GM23338 (cell line): ENCODE measurements around the gene JOSD2. TPM values are rescaled to one million over a fixed set of nuclear protein-coding genes. Genes with fewer than 3 reads are reported as not detected.

Experiments used
- ATAC-seq: fragments of 200-7000 bp; cut with Tn5 transposase; 3 replicates; pipeline ENCODE4 v1.9.1; 2020
- DNase-seq: peaks from one replicate; pipeline ENCODE4 v3.0.0-alpha.2; 2015; ENCODE audit warnings: low spot score
- H2AFZ ChIP-seq: fragments of 200-600 bp; sonication (generic); 2 replicates; pipeline ENCODE4 v1.8.0; 2016; ENCODE audit warnings: antibody characterized with exemption, mild to moderate bottlenecking, moderate library complexity
- H3F3A ChIP-seq: fragments of 200-600 bp; sonication (generic); replicated peaks from 2 replicates; pipeline ENCODE4 v1.8.0; 2017; ENCODE audit warnings: antibody characterized with exemption, mixed run types, low read depth
- H3K27ac ChIP-seq: fragments of 200-600 bp; sonication (generic); 2 replicates; pipeline ENCODE4 v1.6.1; 2016; ENCODE audit warnings: low read depth
- H3K27me3 ChIP-seq: fragments of 200-600 bp; sonication (generic); 2 replicates; pipeline ENCODE4 v1.8.0; 2016; ENCODE audit warnings: mild to moderate bottlenecking, mixed run types, moderate library complexity; ENCODE audit not compliant: insufficient read depth
- H3K36me3 ChIP-seq: fragments of 200-600 bp; sonication (generic); 2 replicates; pipeline ENCODE4 v1.8.0; 2016; ENCODE audit warnings: mild to moderate bottlenecking; ENCODE audit not compliant: insufficient read depth
- H3K4me1 ChIP-seq: fragments of 200-600 bp; sonication (generic); 2 replicates; pipeline ENCODE4 v1.8.0; 2016; ENCODE audit warnings: mild to moderate bottlenecking, moderate library complexity; ENCODE audit not compliant: insufficient read depth
- H3K4me2 ChIP-seq: fragments of 200-600 bp; sonication (generic); 2 replicates; pipeline ENCODE4 v1.7.1; 2017; ENCODE audit warnings: mixed run types
- H3K4me3 ChIP-seq: fragments of 200-600 bp; sonication (generic); 2 replicates; pipeline ENCODE4 v1.6.1; 2016; ENCODE audit warnings: mixed run types
- H3K79me2 ChIP-seq: fragments of 200-600 bp; sonication (generic); replicated peaks from 2 replicates; pipeline ENCODE4 v1.8.0; 2017; ENCODE audit warnings: mild to moderate bottlenecking; ENCODE audit not compliant: insufficient read depth
- H3K9me2 ChIP-seq: fragments of 200-600 bp; sonication (generic); 2 replicates; pipeline ENCODE4 v1.8.0; 2017; ENCODE audit not compliant: insufficient read depth
- H4K20me1 ChIP-seq: fragments of 200-600 bp; sonication (generic); replicated peaks from 2 replicates; pipeline ENCODE4 v1.8.0; 2017; ENCODE audit warnings: mild to moderate bottlenecking; ENCODE audit not compliant: insufficient read depth
- H3K27ac Mint-ChIP-seq: 2 replicates; pipeline ENCODE4 v1.8.0; 2020; ENCODE audit warnings: inconsistent platforms, mild to moderate bottlenecking, moderate library complexity, mixed read lengths
- H3K27me3 Mint-ChIP-seq: 3 replicates; pipeline ENCODE4 v1.8.0; 2022; ENCODE audit warnings: low read depth, mild to moderate bottlenecking, moderate library complexity, mixed read lengths, inconsistent platforms; ENCODE audit not compliant: insufficient read depth, poor library complexity
- H3K36me3 Mint-ChIP-seq: 3 replicates; pipeline ENCODE4 v1.8.0; 2021; ENCODE audit warnings: low read depth, mild to moderate bottlenecking, inconsistent platforms, moderate library complexity, mixed read lengths
- H3K4me1 Mint-ChIP-seq: 3 replicates; pipeline ENCODE4 v1.8.0; 2020; ENCODE audit warnings: mild to moderate bottlenecking, inconsistent platforms, mixed read lengths
- H3K4me3 Mint-ChIP-seq: 3 replicates; pipeline ENCODE4 v1.8.0; 2021; ENCODE audit warnings: moderate library complexity, mild to moderate bottlenecking, inconsistent platforms, mixed read lengths
- H3K9me3 Mint-ChIP-seq: 3 replicates; pipeline ENCODE4 v1.8.0; 2020; ENCODE audit warnings: moderate library complexity, mild to moderate bottlenecking, inconsistent platforms, mixed read lengths
- CREB1 ChIP-seq: fragments of 250-450 bp; sonication (Bioruptor Pico); IDR thresholded peaks from 2 replicates; pipeline ENCODE4 v1.5.0; 2020; ENCODE audit warnings: low read depth, mild to moderate bottlenecking, moderate library complexity
- EZH2 ChIP-seq: fragments of 200-600 bp; sonication (generic); IDR thresholded peaks from one replicate; pipeline ENCODE4 v1.8.0; 2017; ENCODE audit warnings: antibody characterized with exemption, mild to moderate bottlenecking, low read depth; ENCODE audit not compliant: unreplicated experiment
- EZH2phosphoT487 ChIP-seq: fragments of 200-600 bp; sonication (generic); IDR thresholded peaks from one replicate; pipeline ENCODE4 v1.8.1; 2018; ENCODE audit warnings: antibody characterized with exemption; ENCODE audit not compliant: unreplicated experiment
- JUNB ChIP-seq: IDR thresholded peaks from one replicate; pipeline ENCODE4 v1.6.1; 2016; ENCODE audit warnings: antibody characterized with exemption; ENCODE audit not compliant: unreplicated experiment
- NANOG ChIP-seq: IDR thresholded peaks from 2 replicates; pipeline ENCODE4 v1.6.1; 2016; ENCODE audit warnings: antibody characterized with exemption, borderline replicate concordance
- POLR2AphosphoS5 ChIP-seq: IDR thresholded peaks from 2 replicates; pipeline ENCODE4 v1.6.1; 2016; ENCODE audit warnings: antibody characterized with exemption, low read depth
- STAT1 ChIP-seq: IDR thresholded peaks from one replicate; pipeline ENCODE4 v1.6.1; 2016; ENCODE audit warnings: antibody characterized with exemption; ENCODE audit not compliant: unreplicated experiment
- ZNF114 ChIP-seq: fragments of 250-450 bp; sonication (Bioruptor Pico); IDR thresholded peaks from 2 replicates; pipeline ENCODE4 v1.5.0; 2020; ENCODE audit warnings: mild to moderate bottlenecking, moderate library complexity
- ZNF331 ChIP-seq: fragments of 250-450 bp; sonication (Bioruptor Pico); IDR thresholded peaks from 2 replicates; pipeline ENCODE4 v1.5.0; 2020; ENCODE audit warnings: low read depth, mild to moderate bottlenecking, moderate library complexity
- ZNF462 ChIP-seq: fragments of 250-450 bp; sonication (Bioruptor Pico); IDR thresholded peaks from 2 replicates; pipeline ENCODE4 v1.5.0; 2020; ENCODE audit warnings: mild to moderate bottlenecking, moderate library complexity
- polyA plus RNA-seq: library from polyadenylated mRNA; unstranded; fragments of >200 nt; fragmentation: Nextera tagmentation; extraction: Ambion mirVana; gene quantifications from 2 replicates; pipeline ENCODE4 v1.2.1, GENCODE V29; 2016
- total RNA-seq: library from RNA; depleted of rRNA; stranded (reverse); fragments of >200 nt; shearing (Covaris generic); gene quantifications from 2 replicates; pipeline ENCODE4 v1.2.3, GENCODE V29; 2014
- TF ChIP-seq, protein P1 (sequence below): IDR thresholded peaks from one replicate; pipeline ENCODE4 v1.6.1; 2018; ENCODE audit warnings: antibody characterized with exemption; ENCODE audit not compliant: unreplicated experiment
- TF ChIP-seq, protein P2 (sequence below): IDR thresholded peaks from 2 replicates; pipeline ENCODE4 v1.6.1; 2016; ENCODE audit warnings: antibody characterized with exemption
- TF ChIP-seq, protein P3 (sequence below), 2 experiments: fragments of 200-600 bp in 1 of 2; sonication (generic) in 1 of 2; conservative IDR thresholded peaks; 2 replicates each; pipeline versions ENCODE4 v1.5.1 to v1.6.1; 2016 to 2017; ENCODE audit warnings: antibody characterized with exemption in 2 of 2, low read depth in 2 of 2, mild to moderate bottlenecking in 2 of 2, moderate library complexity in 1 of 2

The JOSD2 gene
- total and polyA plus RNA-seq, 2 experiments from 2014 or later: 3.3 to 5.8 TPM

DNA sequence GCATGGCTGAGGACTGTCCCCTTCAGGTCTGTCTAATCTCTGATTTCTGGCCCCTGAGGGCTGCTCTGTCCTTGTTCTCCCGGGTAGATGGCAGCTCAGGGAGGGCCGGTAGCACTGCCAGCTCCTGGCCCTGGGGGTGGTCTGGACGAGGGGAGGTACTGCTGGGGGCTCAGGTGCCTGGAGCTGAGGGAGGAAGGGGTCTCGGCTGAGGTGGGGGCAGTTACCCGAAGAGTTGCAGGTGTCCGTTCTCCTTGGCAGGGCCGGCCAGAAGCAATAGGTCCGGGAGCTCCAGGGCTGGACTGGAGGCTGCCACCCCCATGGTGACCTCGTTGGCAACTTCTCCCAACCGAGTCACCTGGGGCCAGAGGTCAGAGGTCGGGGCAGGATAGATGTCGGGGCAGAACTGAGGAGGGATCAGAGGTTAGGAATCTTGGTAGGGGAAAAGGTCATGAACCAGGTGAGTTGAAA lies 35.9 kb downstream of the JOSD2 start:
- no peak overlapping the region for H3K27ac Mint-ChIP-seq
- H4K20me1 ChIP-seq: no peaks in the 10 kb centered on the region; the same call in 1 of the 2 replicates
- H3K4me2 ChIP-seq: no peak overlapping the region
- H3K79me2 ChIP-seq: peaks cover 25% of the 10 kb centered on the region
- no peak overlapping the region for H3K27ac ChIP-seq
- DNase-seq: no peak
- peaks cover 12% of the 10 kb centered on the region for H3K27me3 Mint-ChIP-seq
- H3K4me3 ChIP-seq: no peak overlapping the region
- no peaks in the 10 kb centered on the region for H3K27me3 ChIP-seq
- TF ChIP-seq STAT1: no peak
- TF ChIP-seq, protein P1, sequence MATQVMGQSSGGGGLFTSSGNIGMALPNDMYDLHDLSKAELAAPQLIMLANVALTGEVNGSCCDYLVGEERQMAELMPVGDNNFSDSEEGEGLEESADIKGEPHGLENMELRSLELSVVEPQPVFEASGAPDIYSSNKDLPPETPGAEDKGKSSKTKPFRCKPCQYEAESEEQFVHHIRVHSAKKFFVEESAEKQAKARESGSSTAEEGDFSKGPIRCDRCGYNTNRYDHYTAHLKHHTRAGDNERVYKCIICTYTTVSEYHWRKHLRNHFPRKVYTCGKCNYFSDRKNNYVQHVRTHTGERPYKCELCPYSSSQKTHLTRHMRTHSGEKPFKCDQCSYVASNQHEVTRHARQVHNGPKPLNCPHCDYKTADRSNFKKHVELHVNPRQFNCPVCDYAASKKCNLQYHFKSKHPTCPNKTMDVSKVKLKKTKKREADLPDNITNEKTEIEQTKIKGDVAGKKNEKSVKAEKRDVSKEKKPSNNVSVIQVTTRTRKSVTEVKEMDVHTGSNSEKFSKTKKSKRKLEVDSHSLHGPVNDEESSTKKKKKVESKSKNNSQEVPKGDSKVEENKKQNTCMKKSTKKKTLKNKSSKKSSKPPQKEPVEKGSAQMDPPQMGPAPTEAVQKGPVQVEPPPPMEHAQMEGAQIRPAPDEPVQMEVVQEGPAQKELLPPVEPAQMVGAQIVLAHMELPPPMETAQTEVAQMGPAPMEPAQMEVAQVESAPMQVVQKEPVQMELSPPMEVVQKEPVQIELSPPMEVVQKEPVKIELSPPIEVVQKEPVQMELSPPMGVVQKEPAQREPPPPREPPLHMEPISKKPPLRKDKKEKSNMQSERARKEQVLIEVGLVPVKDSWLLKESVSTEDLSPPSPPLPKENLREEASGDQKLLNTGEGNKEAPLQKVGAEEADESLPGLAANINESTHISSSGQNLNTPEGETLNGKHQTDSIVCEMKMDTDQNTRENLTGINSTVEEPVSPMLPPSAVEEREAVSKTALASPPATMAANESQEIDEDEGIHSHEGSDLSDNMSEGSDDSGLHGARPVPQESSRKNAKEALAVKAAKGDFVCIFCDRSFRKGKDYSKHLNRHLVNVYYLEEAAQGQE: no peak
- TF ChIP-seq EZH2phosphoT487: no peak
- TF ChIP-seq ZNF462: no peak
- TF ChIP-seq EZH2: no peak
- no peak for TF ChIP-seq POLR2AphosphoS5
- TF ChIP-seq CREB1 (CRISPR knock-in tag): no peak
- no peak for TF ChIP-seq JUNB
- no peak for TF ChIP-seq ZNF331 (CRISPR knock-in tag)
- TF ChIP-seq, protein P2, sequence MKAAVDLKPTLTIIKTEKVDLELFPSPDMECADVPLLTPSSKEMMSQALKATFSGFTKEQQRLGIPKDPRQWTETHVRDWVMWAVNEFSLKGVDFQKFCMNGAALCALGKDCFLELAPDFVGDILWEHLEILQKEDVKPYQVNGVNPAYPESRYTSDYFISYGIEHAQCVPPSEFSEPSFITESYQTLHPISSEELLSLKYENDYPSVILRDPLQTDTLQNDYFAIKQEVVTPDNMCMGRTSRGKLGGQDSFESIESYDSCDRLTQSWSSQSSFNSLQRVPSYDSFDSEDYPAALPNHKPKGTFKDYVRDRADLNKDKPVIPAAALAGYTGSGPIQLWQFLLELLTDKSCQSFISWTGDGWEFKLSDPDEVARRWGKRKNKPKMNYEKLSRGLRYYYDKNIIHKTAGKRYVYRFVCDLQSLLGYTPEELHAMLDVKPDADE: no peak
- TF ChIP-seq, protein P3, sequence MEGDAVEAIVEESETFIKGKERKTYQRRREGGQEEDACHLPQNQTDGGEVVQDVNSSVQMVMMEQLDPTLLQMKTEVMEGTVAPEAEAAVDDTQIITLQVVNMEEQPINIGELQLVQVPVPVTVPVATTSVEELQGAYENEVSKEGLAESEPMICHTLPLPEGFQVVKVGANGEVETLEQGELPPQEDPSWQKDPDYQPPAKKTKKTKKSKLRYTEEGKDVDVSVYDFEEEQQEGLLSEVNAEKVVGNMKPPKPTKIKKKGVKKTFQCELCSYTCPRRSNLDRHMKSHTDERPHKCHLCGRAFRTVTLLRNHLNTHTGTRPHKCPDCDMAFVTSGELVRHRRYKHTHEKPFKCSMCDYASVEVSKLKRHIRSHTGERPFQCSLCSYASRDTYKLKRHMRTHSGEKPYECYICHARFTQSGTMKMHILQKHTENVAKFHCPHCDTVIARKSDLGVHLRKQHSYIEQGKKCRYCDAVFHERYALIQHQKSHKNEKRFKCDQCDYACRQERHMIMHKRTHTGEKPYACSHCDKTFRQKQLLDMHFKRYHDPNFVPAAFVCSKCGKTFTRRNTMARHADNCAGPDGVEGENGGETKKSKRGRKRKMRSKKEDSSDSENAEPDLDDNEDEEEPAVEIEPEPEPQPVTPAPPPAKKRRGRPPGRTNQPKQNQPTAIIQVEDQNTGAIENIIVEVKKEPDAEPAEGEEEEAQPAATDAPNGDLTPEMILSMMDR (conservative IDR thresholded peaks at IDR 0.05; ENCODE audit: low read depth in 2 of 2): no peak
- TF ChIP-seq NANOG: no peak
- no peak for TF ChIP-seq ZNF114
- H2AFZ ChIP-seq: no peak overlapping the region
- ATAC-seq: no peak
- H3K36me3 ChIP-seq: peaks cover 3% of the 10 kb centered on the region; the same call in 1 of the 2 replicates
- H3K4me3 Mint-ChIP-seq: no peak overlapping the region
- H3K9me2 ChIP-seq: no peaks in the 10 kb centered on the region
- H3F3A ChIP-seq: peaks cover 10% of the 10 kb centered on the region
- peaks cover 90% of the 10 kb centered on the region for H3K9me3 Mint-ChIP-seq
- peaks cover 10% of the 10 kb centered on the region; the same call in 1 of the 2 replicates for H3K4me1 ChIP-seq
- peaks cover 40% of the 10 kb centered on the region for H3K36me3 Mint-ChIP-seq
- H3K4me1 Mint-ChIP-seq: no peaks in the 10 kb centered on the region; the same call in 2 of the 3 replicates
